Amniotic stem cell (primary cell): ENCODE data around the gene GP2.

Source experiments
- DNase-seq: peaks from one replicate; lab custom pipeline; 2025; lab: John Stamatoyannopoulos, UW

The GP2 gene

DNA sequence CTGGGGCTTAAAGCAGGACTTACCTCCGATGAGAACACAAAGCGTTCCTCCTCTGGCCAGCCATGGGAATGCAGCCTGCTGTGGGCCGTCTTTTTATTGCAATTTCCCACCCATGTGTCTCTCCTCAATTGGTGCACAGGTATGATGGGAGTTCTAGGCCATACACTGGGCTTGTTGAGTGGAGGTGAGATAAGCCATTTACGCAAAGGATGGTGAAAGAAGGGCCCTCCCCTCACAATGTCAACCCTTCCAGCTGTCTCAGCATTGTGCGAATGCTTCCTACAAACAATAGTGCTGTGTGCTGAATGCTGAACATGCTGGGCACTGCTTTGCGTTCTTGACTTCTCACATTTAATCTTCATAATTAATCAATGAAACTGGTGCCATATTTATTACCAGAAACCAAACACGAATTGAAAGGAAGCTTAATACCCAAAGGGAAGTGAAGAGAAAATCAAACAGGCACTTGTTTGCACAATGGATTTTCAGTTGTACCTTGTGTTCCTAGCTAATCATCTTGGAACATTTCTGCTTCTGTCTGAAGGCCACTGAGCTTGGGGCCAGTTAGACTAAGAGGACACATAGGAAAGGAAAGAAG lies at the start of gene GP2:
TSS of gene GP2 (minus strand) at position 70 of the 598 bp plus-strand sequence. CDS start 1,082 bp downstream, outside the sequence.
- DNase-seq, result no peak

DNA sequence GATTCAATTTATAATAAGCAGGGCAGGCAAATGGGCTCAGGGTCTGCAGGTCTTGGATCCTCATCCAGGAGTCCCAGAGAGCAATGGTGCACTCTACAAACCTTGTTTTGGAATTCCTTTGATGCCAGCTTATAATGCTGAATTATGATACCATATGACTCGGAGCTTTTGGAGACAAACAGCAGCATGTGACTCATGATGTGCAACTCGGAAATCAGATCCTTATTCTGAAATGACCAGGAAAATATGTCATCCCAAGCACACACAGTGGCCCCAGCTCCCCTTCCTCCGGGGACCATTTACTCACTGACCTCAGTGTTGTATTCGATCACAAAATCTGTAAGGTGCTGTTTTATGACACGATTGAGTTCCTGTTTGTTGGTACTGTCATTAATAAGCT lies 45.4 kb upstream of the GP2 start:
- DNase-seq, result no peak

DNA sequence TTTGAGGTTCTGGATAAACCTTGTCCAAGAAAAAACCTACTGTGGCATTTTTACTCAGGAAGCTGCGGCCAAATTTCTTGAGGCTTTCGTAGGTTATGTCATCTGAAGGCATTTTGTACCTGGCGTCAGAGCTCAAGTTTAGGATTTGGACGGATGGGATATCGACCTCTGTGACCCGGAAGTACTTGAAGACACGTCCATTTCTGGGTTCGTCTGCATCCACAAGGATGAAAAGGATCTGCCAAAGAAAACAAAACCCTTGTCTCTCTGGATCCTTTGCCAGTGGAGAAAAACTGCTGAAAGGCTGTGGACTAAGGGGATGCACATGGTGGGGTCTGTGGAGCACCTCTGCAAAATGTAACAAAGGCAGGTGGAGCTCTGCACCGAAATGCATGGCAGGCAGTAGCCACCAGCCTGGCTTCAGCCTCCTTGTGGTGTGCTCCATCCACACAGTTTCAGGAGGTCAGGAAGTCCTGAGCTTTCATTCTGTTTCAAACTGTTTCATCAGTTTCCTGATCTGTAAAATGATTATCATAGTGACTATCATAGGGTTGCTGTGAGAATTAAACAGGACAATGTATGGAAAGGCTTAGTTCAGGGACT lies 42.2 kb upstream of the GP2 start:
- no peak for DNase-seq

DNA sequence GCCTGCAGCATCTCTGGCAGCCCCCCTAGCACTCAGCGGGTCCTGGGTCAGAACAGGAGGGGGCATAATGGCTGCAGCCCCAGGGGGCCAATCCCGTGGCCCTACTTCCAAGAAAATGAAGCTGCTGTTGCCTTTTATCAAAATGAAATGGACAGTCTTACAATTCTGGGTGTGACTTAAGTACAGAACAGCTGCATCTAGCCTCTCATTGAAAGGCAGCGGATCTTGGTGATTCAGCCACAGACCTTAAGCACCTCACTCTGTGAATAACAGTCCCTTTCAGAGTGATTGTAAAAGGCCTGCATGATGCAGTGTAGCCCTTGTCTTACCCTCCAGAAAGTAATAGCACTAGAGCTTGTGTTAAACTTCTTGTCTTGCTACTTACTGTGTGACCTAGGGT lies 36.7 kb upstream of the GP2 start:
- DNase-seq, result no peak

DNA sequence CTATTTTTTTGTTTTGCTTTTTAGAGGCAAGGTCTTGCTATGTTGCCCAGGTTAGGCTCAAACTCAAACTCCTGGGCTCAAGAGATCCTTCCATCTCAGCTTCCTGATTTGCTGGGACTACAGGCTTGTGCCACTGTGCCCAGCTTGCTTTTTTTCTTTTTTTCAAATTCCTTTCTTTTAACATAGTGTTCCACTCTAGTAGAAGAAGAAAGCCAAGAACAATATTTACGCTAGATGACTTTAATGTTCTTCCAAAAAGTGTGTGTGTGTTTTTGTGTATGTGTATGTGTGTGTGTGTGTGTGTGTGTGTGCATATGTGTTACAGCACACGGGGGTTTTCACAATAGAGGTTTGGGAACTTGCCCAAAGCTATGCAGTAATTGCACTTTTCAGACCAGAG lies 35.9 kb upstream of the GP2 start:
- no peak for DNase-seq

DNA sequence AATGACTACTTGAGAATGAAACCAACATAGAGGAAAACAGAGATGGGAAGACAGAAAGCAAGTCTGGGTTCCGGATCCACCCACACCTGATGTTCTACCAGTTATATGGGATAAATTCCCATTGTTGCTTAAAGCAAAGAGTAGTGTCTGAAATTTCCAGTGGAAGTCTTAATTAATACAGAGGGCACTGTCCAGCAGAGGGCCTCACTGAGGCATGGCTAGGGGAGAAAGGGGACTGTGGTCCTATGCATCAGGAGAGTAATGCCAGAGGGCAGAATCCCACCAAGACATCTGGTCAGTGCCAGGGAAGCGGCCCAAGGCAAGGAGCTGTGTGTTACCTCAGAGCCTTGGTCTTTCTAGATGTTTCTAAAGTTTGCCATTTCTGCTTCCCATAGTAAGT lies 32.7 kb upstream of the GP2 start:
- no peak for DNase-seq

DNA sequence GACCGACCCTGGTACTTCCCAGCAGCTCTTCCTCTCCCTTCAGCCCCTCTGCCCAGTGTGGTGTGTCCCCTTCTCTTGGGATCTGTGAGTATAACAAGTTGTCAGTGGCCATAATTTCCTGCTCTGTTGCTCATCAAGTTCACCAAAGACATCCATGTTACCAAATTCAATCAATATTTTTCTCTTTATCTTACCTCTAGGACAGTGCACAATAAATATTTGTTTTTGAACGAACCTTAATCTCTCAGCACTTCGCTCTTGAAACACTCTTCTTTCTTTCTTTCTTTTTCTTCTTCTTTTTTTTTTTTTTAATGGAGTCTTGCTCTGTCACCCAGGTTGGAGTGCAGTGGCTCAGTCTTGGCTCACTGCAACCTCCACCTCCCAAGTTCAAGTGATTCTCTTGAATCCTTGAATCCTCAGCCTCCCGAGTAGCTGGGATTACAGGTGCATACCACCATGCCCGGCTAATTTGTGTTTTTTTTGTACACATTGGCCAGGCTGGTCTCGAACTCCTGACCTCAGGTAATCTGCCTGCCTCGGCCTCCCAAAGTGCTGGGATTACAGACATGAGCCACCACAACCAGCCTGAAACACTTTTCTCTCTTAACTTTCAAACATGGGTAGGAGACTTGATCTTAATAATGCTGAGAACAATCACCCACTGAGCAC lies 27.9 kb upstream of the GP2 start:
- no peak for DNase-seq

DNA sequence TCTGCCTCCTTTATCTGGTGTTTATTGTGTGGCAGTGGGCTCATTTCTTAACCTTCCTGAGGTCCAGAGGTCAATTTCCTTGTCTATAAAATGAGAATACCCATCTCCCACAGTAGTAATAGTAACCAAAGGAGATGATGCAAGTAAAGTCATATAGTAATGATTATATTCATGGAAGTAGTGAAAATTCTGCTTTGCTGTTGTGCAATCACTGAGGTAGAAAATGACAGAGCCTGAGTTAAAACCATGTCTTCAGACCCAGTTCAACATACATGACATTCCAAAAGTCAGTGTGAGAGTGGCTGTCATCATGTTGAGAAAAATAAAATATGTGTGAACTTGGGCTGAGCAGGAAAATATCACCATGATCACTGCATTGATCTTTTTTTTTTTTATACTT lies 26.1 kb upstream of the GP2 start:
- no peak for DNase-seq

DNA sequence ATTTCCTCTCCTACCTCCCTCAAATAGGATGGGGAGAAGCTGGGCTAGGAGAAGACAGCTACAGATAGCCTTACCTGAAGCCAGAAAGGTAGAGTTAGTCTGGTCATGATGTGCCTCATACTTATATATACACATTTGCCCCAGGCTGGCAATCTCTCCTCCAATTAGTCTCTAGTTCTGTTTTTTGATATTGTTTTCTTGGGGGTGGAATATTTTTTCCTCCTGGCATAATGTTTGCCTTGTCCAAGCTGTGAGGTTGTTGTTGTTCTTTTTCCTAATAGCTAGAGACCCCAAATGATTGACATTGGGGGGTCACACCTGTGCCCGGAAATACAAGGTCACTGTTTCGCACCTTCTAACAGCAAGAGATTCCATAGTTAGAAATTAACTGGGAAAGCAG lies 25.3 kb upstream of the GP2 start, which contains the start of gene UMOD:
TSS of gene UMOD (minus strand) at position 101 of the 400 bp plus-strand sequence. CDS start 1,978 bp downstream, outside the sequence.
- DNase-seq, result no peak

DNA sequence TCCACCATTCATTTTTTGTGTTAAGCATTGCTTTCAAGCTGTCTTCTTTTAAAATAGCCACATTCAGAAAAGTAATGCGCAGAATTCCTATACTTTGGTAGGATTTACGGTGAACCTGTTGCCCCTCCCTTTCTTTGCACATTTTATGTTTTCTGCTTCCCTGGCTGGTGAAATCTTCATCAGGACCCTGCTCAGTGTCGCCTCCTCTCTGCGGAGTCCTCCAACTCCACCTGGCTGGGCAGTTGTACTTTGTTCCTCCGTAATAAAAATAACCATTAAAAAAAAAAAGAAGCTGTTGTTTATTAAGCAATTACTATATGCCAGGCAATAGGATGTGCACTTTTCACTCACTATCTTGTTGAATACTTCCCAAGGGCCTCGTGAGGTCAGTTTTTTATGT lies 22.3 kb upstream of the GP2 start:
- no peak for DNase-seq

DNA sequence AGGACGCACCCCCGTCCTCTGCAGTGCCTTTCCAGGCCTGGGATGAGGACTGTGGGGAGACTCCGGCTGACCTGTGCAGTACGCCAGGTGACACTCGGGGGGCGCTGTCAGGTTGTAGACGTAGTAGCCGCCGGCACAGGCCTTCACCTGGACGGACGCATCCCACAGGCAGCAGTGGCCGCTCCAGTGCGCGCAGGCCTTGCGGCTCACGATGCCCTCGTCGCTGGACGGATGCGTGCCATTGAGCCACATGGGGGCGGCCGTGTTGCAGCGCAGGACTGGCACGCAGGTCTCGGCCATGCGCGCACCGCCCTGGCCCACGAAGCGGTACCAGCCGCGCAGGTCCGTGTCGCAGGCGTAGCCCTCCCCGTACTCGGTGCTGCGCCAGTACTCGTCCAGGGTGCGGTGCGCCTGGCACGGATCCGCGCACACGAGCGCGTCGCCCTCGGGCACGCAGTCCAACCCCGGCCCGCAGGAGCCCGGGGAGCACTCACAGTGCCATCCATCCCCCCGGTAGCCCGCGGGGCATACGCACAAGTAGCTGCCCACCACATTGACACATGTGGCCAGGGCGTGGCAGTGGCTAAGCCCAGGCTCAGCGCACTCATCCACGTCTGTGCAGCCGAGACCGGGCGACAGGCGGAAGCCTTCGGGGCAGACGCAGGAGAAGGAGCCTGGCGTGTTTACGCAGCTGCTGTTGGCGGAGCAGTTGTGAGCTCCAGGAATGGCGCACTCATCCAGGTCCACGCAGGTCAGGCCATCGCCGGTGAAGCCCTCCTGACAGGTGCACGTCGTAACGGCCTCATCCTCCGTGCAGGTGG lies 21.3 kb upstream of the GP2 start:
- no peak for DNase-seq

DNA sequence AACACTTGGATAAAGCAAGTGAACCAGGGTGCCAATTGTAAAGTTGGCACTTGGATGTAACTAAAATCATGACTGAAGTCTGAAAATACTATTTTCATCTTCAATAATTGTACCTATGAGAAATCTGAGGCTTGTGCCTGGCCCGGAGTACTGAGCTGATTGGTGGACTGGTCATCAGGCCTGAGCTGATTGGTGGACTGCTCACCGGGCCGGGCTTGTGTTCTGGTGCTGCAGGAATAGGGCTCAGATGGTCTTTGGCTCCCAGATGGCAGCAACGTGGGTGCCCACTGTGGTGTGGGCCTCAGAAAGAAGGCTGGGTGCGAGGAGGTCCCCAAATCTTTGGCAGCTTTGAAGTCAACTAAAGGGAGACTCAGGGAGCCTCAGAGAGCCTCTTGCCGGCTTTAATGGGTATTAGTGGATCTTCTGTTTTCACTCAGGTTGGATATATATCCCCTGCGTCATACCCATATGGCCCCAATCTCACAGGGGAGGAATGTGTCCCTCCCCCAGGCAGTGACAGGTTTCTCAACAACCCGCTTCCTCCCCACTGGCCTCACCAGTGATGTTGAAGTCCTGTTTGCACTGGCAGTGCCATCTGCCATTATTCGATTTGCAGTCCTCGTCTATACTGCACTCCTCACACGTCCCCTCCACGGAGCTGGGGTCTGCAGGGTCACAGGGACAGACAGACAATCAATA lies 20.5 kb upstream of the GP2 start:
- no peak for DNase-seq

DNA sequence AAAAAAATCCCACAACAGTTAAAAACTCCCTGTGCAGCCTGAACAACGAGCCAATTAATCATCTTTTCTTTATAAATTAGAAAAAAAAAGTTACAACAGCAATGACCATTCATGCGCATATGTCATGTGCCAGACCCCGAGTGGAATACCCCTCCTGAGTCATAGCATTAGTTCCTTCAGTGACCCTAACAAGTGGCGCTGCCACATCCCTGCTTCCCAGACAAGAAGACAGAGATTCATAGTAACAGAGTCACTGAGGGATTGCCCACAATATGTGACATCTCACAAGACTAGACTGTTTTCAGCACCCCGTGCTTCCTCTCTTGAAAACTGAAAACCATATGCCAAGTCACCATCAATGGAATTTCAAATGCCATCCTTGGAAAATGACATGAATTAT lies 17.3 kb upstream of the GP2 start:
- DNase-seq, result no peak

DNA sequence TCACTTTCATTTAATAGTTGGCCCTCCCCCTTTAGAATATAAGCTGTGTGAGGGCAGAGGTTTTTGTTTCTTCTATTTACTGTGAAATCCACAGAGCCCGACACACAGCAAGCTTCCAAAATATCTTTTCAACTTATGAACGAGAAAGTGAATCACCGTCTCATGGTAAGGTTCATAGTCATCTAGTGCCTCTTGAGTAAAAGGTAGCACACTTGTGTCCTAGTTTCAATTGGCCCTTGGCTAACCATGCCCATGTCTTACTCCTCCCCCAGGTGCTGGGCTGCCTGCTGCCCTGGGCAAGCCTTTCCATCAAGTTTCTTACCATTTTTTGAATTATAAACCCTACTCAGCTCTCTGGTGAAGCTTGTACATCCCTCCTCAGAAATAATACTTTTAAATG lies 12.4 kb upstream of the GP2 start:
- no peak for DNase-seq

DNA sequence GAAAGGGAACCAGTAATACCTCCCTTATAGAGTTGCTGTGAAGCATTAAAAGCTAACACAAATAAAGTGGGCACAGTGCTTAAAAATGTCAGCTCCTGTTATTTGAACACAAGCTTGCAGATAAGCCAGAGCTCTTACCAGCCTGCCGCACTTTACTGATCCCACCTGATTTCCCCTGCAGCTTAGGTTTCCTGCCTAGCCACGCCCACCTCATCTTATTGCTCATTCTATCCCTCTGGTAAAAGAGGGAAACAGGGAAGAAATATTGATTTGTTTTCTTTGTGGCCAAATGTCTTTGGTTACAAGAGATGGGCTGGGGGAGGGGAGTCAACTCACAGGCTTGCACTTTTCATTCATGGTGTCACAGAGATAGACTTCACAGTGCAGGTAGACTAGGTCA lies 9.6 kb upstream of the GP2 start:
- DNase-seq, result no peak

DNA sequence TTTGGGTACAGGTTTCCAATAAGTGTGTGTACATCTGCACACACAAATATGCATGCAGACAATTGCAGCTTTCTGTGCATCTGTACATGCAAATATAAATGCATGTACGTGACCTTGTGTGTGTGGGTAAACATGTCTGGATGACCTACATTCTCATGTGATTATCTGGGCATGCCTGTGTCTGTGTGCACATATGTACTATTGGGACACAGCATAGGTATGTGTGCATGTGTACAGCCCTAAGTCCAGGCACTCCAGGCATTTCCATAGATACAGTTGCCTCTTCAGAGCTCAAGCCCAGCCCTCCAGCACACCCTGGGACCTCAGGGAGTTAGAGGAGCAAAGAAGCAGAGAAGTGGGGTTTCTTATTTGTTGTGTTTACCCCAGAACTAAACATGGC lies 7.1 kb upstream of the GP2 start:
- no peak for DNase-seq

DNA sequence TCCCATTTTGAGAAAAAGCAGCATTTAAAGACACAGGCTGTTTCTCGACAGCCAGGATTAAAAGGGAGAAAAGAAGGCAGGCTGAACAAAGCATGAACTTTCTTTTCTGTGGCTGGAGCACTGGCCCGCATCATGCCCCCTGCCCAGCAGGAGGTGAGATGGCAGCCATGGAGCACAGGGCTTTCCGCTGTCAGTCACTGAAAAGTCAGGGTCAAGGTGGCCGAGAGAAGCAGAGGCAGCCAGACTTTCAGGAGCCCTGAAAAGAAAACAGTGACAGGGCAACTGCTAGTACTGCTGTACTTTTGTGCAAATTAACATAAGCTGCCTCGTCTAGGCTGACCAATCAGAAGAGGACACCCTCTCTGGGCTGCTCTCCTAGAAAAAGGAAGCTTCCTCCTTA lies 5.8 kb upstream of the GP2 start:
- no peak for DNase-seq

DNA sequence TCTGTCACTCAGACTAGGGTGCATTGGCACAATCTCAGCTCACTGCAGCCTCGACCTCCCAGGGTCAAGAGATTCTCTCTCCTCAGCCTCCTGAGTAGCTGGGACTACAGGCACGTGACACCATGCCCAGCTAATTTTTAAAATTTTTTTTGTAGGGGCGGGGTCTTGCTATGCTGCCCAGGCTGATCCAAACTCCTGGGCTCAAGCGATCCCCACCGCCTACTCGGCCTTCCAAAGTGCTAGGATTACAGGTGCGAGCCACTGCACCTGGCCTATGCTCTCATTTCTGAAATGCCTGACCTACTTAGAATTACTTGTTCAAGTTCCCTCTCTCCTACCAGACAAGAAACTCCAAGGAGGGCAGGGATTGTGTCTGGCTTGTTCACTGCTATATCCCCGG lies 5.1 kb upstream of the GP2 start:
- no peak for DNase-seq

DNA sequence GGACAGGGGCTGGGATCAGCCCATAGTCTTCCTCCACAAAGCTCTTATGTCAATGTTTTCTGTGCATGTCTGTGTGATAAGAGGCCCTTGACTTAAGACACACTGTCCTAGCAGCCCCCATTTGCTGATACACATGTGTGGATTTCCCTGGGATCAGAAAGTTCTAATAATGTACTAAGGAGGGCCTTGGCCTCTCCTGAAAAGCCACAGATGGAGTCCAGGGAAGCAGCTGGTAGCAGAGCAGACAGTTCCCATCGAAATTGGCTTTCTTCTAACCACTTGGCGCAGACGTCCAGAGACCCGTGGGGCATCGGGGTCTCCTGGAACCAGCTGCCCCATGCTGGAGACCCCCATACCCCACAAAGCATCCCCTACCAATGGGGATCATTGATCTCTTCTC lies 4.3 kb upstream of the GP2 start:
- no peak for DNase-seq

DNA sequence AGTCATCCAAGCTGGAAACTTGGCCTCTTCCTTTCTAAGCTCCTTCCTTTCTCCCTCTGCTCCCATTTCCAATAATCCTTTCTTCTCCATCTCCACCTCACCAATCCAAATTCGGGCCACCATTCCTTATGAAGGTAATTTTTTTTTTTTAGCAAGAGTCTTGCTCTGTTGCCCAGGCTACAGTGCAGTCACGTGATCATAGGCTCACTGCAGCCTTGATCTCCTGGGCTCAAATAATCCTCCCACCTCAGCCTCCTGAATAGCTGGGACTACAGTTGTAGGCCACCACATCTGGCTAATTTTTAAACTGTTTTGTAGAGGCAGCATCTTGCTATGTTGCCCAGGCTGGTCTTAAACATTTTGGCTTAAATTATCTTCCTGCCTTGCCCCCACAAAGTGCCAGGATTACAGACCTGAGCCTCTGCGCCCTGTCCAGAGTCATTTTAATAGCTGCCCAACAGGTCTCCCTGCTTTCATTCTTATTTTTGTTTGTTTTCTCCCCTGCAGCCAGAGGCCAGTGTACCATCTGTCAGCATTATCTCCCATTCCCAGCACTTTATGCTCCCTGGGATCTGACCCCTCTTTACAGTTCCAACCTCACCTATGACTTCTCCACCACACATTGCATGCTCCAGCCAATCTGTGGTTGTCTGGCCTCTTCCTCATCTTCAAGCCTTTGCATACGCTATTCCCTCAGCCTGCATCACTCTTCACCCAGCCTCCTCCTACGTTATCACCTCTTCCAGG lies 2.3 kb upstream of the GP2 start:
- DNase-seq, result no peak

DNA sequence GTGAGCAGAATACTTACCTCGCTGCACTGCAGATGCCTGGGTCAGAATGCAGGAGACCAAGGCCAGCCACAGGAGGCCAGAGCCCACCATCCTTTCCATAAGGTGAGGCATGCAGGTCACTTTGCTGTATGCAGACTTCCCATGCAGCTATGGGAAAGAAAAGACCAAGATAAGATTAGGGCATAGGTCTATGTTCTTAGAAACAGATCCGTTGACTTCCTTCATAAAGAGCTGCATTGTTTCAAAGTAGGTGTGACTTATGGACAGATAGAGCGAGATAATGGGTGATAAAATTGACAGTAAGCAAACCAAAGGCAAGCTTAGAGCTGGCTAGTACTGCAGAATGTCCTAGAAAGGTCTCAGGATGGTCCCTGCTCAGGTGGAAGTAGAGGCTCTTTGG lies 992 bp downstream of the GP2 start:
- no peak for DNase-seq

DNA sequence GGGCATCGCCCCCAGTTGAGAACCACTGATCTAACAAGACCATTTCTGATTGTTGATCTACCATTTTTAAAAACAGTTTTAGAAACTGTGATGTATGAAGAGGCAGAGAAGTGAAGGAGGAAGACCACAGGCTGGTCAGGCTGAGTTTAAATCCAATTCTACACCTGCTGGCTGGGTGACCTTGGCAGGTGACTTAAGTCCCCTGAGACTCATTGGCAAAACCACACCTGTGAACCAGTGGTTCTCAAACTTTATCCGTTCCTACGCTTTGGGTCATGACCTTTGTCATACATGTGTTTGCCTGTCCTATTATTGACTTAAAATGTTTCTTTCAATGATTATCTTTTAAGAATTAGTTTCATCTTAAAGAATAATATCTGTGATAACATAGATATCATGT lies 2.3 kb downstream of the GP2 start:
- no peak for DNase-seq
